ENCODE results near the gene ZP3. TPM values are rescaled to one million over a fixed set of nuclear protein-coding genes. Genes with fewer than 3 reads are reported as not detected.
"Not testable (repeated sequence)": the region's sequence is repeated elsewhere in the genome, so short reads cannot be mapped to it uniquely, and the experiment has no call there.

Gene ZP3
- total and polyA plus RNA-seq, 4 experiments from 2014 or later, result 1.9 to 6.1 (median 3.5) TPM

- H3K4me1 ChIP-seq (ENCODE audit: insufficient read depth, low read length), result peaks cover 28% of the 10 kb centered on the region
- H3K27ac ChIP-seq (ENCODE audit: low read depth, low read length); H3K4me3 ChIP-seq (ENCODE audit: low read length in 2 of 2); CTCF ChIA-PET (ENCODE audit: partially characterized antibody); POLR2A ChIA-PET (ENCODE audit: partially characterized antibody); intact Hi-C loops (cut with micrococcal nuclease); H3K36me3 Mint-ChIP-seq; H3K9me3 Mint-ChIP-seq; H3K27me3 Mint-ChIP-seq; H3K36me3 ChIP-seq (ENCODE audit: insufficient read depth, low read length); H3K27me3 ChIP-seq (ENCODE audit: insufficient read depth, low read length); H3K9me3 ChIP-seq (ENCODE audit: control insufficient read depth in 1 of 2, low read length in 2 of 2); DNase-seq: not testable (repeated sequence)
- Mint-ChIP-seq H3K4me1 (peaks cover 10 to 35% (median 20%) of the 10 kb centered on the region in 4 donors), H3K27ac (peak overlapping the region in 1 of 7 donors; percentile 57), H3K4me3 (peak overlapping the region in 1 of 8 donors; percentile 33)
Observed at GRCh38 chr7:76395605-76395964, 29.2 kb upstream of the ZP3 start.

GRCh38 chr7:76395965-76396726, 28.6 kb upstream of the ZP3 start:
- Mint-ChIP-seq H3K27me3 (no peaks in the 10 kb centered on the region), H3K36me3 (no peaks in the 10 kb centered on the region), H3K4me3 (peak overlapping the region in 3 of 8 donors; percentile 35 to 86 (median 52)), H3K9me3 (no peaks in the 10 kb centered on the region), H3K27ac (no peak overlapping the region), H3K4me1 (peaks cover 11 to 35% (median 20%) of the 10 kb centered on the region in 4 donors)
- CTCF ChIA-PET (ENCODE audit: partially characterized antibody), result no interaction called here
- DNase-seq, result no peak
- intact Hi-C loops (cut with micrococcal nuclease), result no loop called here
- Histone ChIP-seq H3K4me3 (ENCODE audit: low read length in 2 of 2) (no peak overlapping the region), H3K4me1 (ENCODE audit: insufficient read depth, low read length) (peaks cover 28% of the 10 kb centered on the region), H3K27me3 (ENCODE audit: insufficient read depth, low read length) (no peaks in the 10 kb centered on the region), H3K9me3 (ENCODE audit: control insufficient read depth in 1 of 2, low read length in 2 of 2) (no peaks in the 10 kb centered on the region), H3K36me3 (ENCODE audit: insufficient read depth, low read length) (no peaks in the 10 kb centered on the region), H3K27ac (ENCODE audit: low read depth, low read length) (no peak overlapping the region)
- POLR2A ChIA-PET (ENCODE audit: partially characterized antibody), result no interaction called here

GRCh38 chr7:76396864-76397263, 27.9 kb upstream of the ZP3 start:
- H3K27ac ChIP-seq (ENCODE audit: low read depth, low read length), result no peak overlapping the region

GRCh38 chr7:76397409-76398183, 27.2 kb upstream of the ZP3 start:
- H3K4me3 Mint-ChIP-seq, result peak overlapping the region; percentile 79 to 90 (median 84)
- POLR2A ChIA-PET (ENCODE audit: partially characterized antibody), result interaction anchor here (1.0 to 1.9 kb wide), 2 partner anchors 39 to 79 kb away, joined by 3 to 8 read pairs; partner anchors contain the start of gene YWHAG
- no peaks in the 10 kb centered on the region for H3K27me3 ChIP-seq (ENCODE audit: insufficient read depth, low read length)

More at GRCh38 chr7:76396864-76397263, 27.9 kb upstream of the ZP3 start:
- H3K27me3 ChIP-seq (ENCODE audit: insufficient read depth, low read length), result no peaks in the 10 kb centered on the region
- H3K9me3 Mint-ChIP-seq, result no peaks in the 10 kb centered on the region
- intact Hi-C loops (cut with micrococcal nuclease), result loop anchor here (1.0 kb wide), 1 partner anchor 38 kb away; no protein-coding TSS in a partner anchor
- no peaks in the 10 kb centered on the region for H3K27me3 Mint-ChIP-seq
- H3K27ac Mint-ChIP-seq, result peak overlapping the region in 4 of 7 donors; percentile 13 to 68 (median 46)
- POLR2A ChIA-PET (ENCODE audit: partially characterized antibody), result interaction anchor here (1.0 to 1.9 kb wide), 2 partner anchors 38 to 79 kb away, joined by 3 to 8 read pairs; partner anchors contain the start of gene YWHAG
- no peaks in the 10 kb centered on the region for H3K36me3 ChIP-seq (ENCODE audit: insufficient read depth, low read length)
- no peaks in the 10 kb centered on the region for H3K9me3 ChIP-seq (ENCODE audit: control insufficient read depth in 1 of 2, low read length in 2 of 2)
- peak overlapping the region; percentile 63 to 86 (median 73) for H3K4me3 Mint-ChIP-seq
- peaks cover 11 to 34% (median 20%) of the 10 kb centered on the region in 4 donors for H3K4me1 Mint-ChIP-seq
- no peak for DNase-seq
- H3K4me1 ChIP-seq (ENCODE audit: insufficient read depth, low read length), result peaks cover 28% of the 10 kb centered on the region
- H3K36me3 Mint-ChIP-seq, result no peaks in the 10 kb centered on the region
- CTCF ChIA-PET (ENCODE audit: partially characterized antibody), result interaction anchor here (0.7 kb wide), 1 partner anchor 11 kb away, joined by 3 read pairs; no protein-coding TSS in a partner anchor
- H3K4me3 ChIP-seq (ENCODE audit: low read length in 2 of 2), result peak overlapping the region in 1 of 2 donors; percentile 64

GRCh38 chr7:76400248-76400647, 24.5 kb upstream of the ZP3 start:
- H3K27ac Mint-ChIP-seq, result no peak overlapping the region
- no peak for DNase-seq
- H3K9me3 ChIP-seq (ENCODE audit: control insufficient read depth in 1 of 2, low read length in 2 of 2), result no peaks in the 10 kb centered on the region
- intact Hi-C loops (cut with micrococcal nuclease), result no loop called here
- peaks cover 6 to 17% (median 13%) of the 10 kb centered on the region in 4 donors for H3K4me1 Mint-ChIP-seq
- H3K9me3 Mint-ChIP-seq, result no peaks in the 10 kb centered on the region
- H3K36me3 Mint-ChIP-seq, result no peaks in the 10 kb centered on the region
- H3K4me3 Mint-ChIP-seq, result no peak overlapping the region
- H3K4me1 ChIP-seq (ENCODE audit: insufficient read depth, low read length), result peaks cover 18% of the 10 kb centered on the region
- POLR2A ChIA-PET (ENCODE audit: partially characterized antibody), result no interaction called here
- no peaks in the 10 kb centered on the region for H3K27me3 ChIP-seq (ENCODE audit: insufficient read depth, low read length)
- no peaks in the 10 kb centered on the region for H3K27me3 Mint-ChIP-seq
- H3K4me3 ChIP-seq (ENCODE audit: low read length in 2 of 2), result no peak overlapping the region
- H3K27ac ChIP-seq (ENCODE audit: low read depth, low read length), result no peak overlapping the region
- CTCF ChIA-PET (ENCODE audit: partially characterized antibody), result no interaction called here
- H3K36me3 ChIP-seq (ENCODE audit: insufficient read depth, low read length), result no peaks in the 10 kb centered on the region

More at GRCh38 chr7:76397409-76398183, 27.2 kb upstream of the ZP3 start:
- intact Hi-C loops (cut with micrococcal nuclease), result loop anchor here (1.0 kb wide), 1 partner anchor 38 kb away; no protein-coding TSS in a partner anchor
- no peaks in the 10 kb centered on the region for H3K36me3 ChIP-seq (ENCODE audit: insufficient read depth, low read length)
- H3K27ac ChIP-seq (ENCODE audit: low read depth, low read length), result no peak overlapping the region
- peak; percentile 67 to 76 (median 71) for DNase-seq
- peak overlapping the region in 1 of 2 donors; percentile 64 for H3K4me3 ChIP-seq (ENCODE audit: low read length in 2 of 2)
- Mint-ChIP-seq H3K27ac (peak overlapping the region; percentile 31 to 87 (median 61)), H3K27me3 (no peaks in the 10 kb centered on the region), H3K4me1 (peaks cover 9 to 27% (median 19%) of the 10 kb centered on the region in 4 donors), H3K9me3 (no peaks in the 10 kb centered on the region), H3K36me3 (no peaks in the 10 kb centered on the region)
- peaks cover 25% of the 10 kb centered on the region for H3K4me1 ChIP-seq (ENCODE audit: insufficient read depth, low read length)
- CTCF ChIA-PET (ENCODE audit: partially characterized antibody), result interaction anchor here (0.7 to 0.9 kb wide), 2 partner anchors 10 to 30 kb away, joined by 3 read pairs; no protein-coding TSS in a partner anchor
- no peaks in the 10 kb centered on the region for H3K9me3 ChIP-seq (ENCODE audit: control insufficient read depth in 1 of 2, low read length in 2 of 2)

GRCh38 chr7:76403097-76403496, 21.7 kb upstream of the ZP3 start:
- H3K27me3 Mint-ChIP-seq; H3K4me1 Mint-ChIP-seq; H3K27me3 ChIP-seq (ENCODE audit: insufficient read depth, low read length); H3K36me3 ChIP-seq (ENCODE audit: insufficient read depth, low read length); H3K9me3 ChIP-seq (ENCODE audit: control insufficient read depth in 1 of 2, low read length in 2 of 2); H3K4me3 Mint-ChIP-seq; CTCF ChIA-PET (ENCODE audit: partially characterized antibody); H3K36me3 Mint-ChIP-seq; H3K9me3 Mint-ChIP-seq; intact Hi-C loops (cut with micrococcal nuclease); H3K4me1 ChIP-seq (ENCODE audit: insufficient read depth, low read length); DNase-seq; POLR2A ChIA-PET (ENCODE audit: partially characterized antibody); H3K27ac ChIP-seq (ENCODE audit: low read depth, low read length); H3K4me3 ChIP-seq (ENCODE audit: low read length in 2 of 2): not testable (repeated sequence)
- peak overlapping the region in 1 of 7 donors; percentile 46 for H3K27ac Mint-ChIP-seq

Measured in CD4-positive, alpha-beta memory T cell (primary cell).